IPS DF 6.9 (cell line): Measurements from ENCODE around the gene KLHL29.

ENCODE experiments used
- DNase-seq: peaks from one replicate; pipeline ENCODE4 v3.0.0-alpha.2; 2013; ENCODE audit warnings: low read depth, low spot score
- H3K27ac ChIP-seq: one replicate; pipeline ENCODE4 v1.5.1; 2013; ENCODE audit warnings: low read length, control low read depth
- H3K27me3 ChIP-seq: 2 replicates; pipeline ENCODE4 v1.6.1; 2013; ENCODE audit warnings: mild to moderate bottlenecking, low read length; ENCODE audit not compliant: control insufficient read depth, insufficient read depth
- H3K36me3 ChIP-seq: 2 replicates; pipeline ENCODE4 v1.6.1; 2013; ENCODE audit warnings: low read length; ENCODE audit not compliant: control insufficient read depth, insufficient read depth
- H3K4me1 ChIP-seq: 2 replicates; pipeline ENCODE4 v1.6.1; 2013; ENCODE audit warnings: low read length; ENCODE audit not compliant: control insufficient read depth, insufficient read depth
- H3K4me3 ChIP-seq: 2 replicates; pipeline ENCODE4 v1.5.1; 2013; ENCODE audit warnings: mild to moderate bottlenecking, low read length
- H3K9me3 ChIP-seq: 2 replicates; pipeline ENCODE4 v1.6.1; 2013; ENCODE audit warnings: low read length, inconsistent platforms; ENCODE audit not compliant: control insufficient read depth, insufficient read depth
- WGBS: extraction: QIAGEN DNeasy Blood & Tissue Kit; methylation state at CpG from one replicate; pipeline ENCODE4 v1.1.7; 2013; ENCODE audit warnings: mixed read lengths, missing lambda C conversion rate; ENCODE audit not compliant: insufficient read length, insufficient coverage; 5-methylcytosine and 5-hydroxymethylcytosine counted together

Gene KLHL29

DNA sequence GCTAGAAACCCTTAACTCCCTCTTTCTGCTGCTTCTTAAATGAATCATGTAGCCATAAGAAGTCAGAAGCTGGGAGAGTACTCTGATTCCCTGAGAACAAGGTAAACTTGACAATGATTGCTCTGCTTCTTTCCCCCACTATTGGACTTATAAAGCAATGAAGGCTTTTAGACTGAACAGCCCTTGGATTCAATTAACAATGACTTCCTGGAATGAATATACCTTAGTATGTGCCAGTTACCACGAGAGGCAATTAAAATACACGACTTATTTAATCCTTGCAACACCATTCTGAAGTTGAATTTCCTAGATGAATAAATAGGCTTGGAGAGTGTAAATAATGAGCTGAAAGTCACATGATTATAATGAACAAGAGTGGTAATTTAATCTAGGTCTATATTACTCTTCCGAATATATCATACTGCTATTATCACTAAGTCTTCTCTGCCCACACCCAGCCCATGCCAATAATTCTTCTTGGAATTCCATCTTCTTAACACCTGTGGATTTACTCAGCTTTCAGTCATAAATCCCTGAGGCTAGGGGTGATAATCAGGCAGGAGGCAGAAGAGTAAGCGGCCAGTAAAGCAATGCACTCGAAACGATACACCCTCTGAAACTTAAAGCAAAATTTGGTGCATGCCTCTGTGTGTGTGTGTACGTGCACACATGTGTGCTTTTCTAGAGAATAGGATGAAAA, 371.8 kb downstream of the KLHL29 start:
- Histone ChIP-seq H3K36me3 (no peaks in the 10 kb centered on the region; the same call in 1 of the 2 replicates), H3K9me3 (no peaks in the 10 kb centered on the region), H3K27ac (no peak overlapping the region), H3K27me3 (no peaks in the 10 kb centered on the region), H3K4me1 (0 out of 2 replicates have a peak, but pooled peaks cover 1% of the 10 kb centered on the region), H3K4me3 (no peak overlapping the region)
- WGBS: no CpG with 5 or more reads among the region's 7 CpGs
- no peak for DNase-seq

GRCh38 chr2:23757686-23758433, 372.9 kb downstream of the KLHL29 start:
- 100% methylated on average over 3 of the region's 6 CpGs for WGBS
- Histone ChIP-seq H3K9me3 (no peaks in the 10 kb centered on the region), H3K27ac (no peak overlapping the region), H3K36me3 (no peaks in the 10 kb centered on the region; the same call in 1 of the 2 replicates), H3K27me3 (no peaks in the 10 kb centered on the region), H3K4me3 (no peak overlapping the region), H3K4me1 (0 out of 2 replicates have a peak, but pooled peaks cover 1% of the 10 kb centered on the region)
- no peak for DNase-seq
